Measurements from ENCODE around the gene CNN2.
A peak's percentile ranks its signal among the peaks of the same experiment; 100 is the strongest.

CNN2 gene

GRCh38 chr19:1042689-1043511 is 16.5 kb downstream of the CNN2 start:
- DNase-seq (ENCODE audit: low read depth) = no peak
- no peak overlapping the region for H3K4me3 ChIP-seq (ENCODE audit: low read depth, low read length)

- no peak for DNase-seq (ENCODE audit: low read depth)
- H3K4me3 ChIP-seq (ENCODE audit: low read depth, low read length) = no peak overlapping the region
These were observed 18.8 kb downstream of the CNN2 start for GRCh38 chr19:1045247-1045603.

GRCh38 chr19:1046117-1046626 is 19.8 kb downstream of the CNN2 start:
- DNase-seq (ENCODE audit: low read depth) = no peak

GRCh38 chr19:1046836-1047695 is 20.7 kb downstream of the CNN2 start:
- no peak for DNase-seq (ENCODE audit: low read depth)
- no peak overlapping the region for H3K4me3 ChIP-seq (ENCODE audit: low read depth, low read length)

More at GRCh38 chr19:1046117-1046626, 19.8 kb downstream of the CNN2 start:
- no peak overlapping the region for H3K4me3 ChIP-seq (ENCODE audit: low read depth, low read length)

GRCh38 chr19:1047696-1048147 is 21.3 kb downstream of the CNN2 start:
- no peak for DNase-seq (ENCODE audit: low read depth)
- H3K4me3 ChIP-seq (ENCODE audit: low read depth, low read length) = no peak overlapping the region

- DNase-seq (ENCODE audit: low read depth) = no peak
- H3K4me3 ChIP-seq (ENCODE audit: low read depth, low read length) = no peak overlapping the region
These were observed 22.7 kb downstream of the CNN2 start for GRCh38 chr19:1049106-1049505.

- no peak for DNase-seq (ENCODE audit: low read depth)
- H3K4me3 ChIP-seq (ENCODE audit: low read depth, low read length) = no peak overlapping the region
These were observed 23.4 kb downstream of the CNN2 start for GRCh38 chr19:1049800-1050199.

GRCh38 chr19:1050989-1051788 is 24.8 kb downstream of the CNN2 start:
- H3K4me3 ChIP-seq (ENCODE audit: low read depth, low read length) = no peak overlapping the region

GRCh38 chr19:1051791-1052190 is 25.4 kb downstream of the CNN2 start:
- no peak overlapping the region for H3K4me3 ChIP-seq (ENCODE audit: low read depth, low read length)
- DNase-seq (ENCODE audit: low read depth) = no peak

More at GRCh38 chr19:1050989-1051788, 24.8 kb downstream of the CNN2 start:
- DNase-seq (ENCODE audit: low read depth) = no peak

GRCh38 chr19:1052349-1052975 is 26.1 kb downstream of the CNN2 start:
- H3K4me3 ChIP-seq (ENCODE audit: low read depth, low read length) = no peak overlapping the region
- no peak for DNase-seq (ENCODE audit: low read depth)

GRCh38 chr19:1053176-1054101 is 27.0 kb downstream of the CNN2 start:
- no peak overlapping the region for H3K4me3 ChIP-seq (ENCODE audit: low read depth, low read length)

GRCh38 chr19:1054102-1055027 is 28.0 kb downstream of the CNN2 start:
- H3K4me3 ChIP-seq (ENCODE audit: low read depth, low read length) = no peak overlapping the region
- no peak for DNase-seq (ENCODE audit: low read depth)

More at GRCh38 chr19:1053176-1054101, 27.0 kb downstream of the CNN2 start:
- DNase-seq (ENCODE audit: low read depth) = no peak

GRCh38 chr19:1055028-1055425 is 28.6 kb downstream of the CNN2 start:
- no peak overlapping the region for H3K4me3 ChIP-seq (ENCODE audit: low read depth, low read length)
- no peak for DNase-seq (ENCODE audit: low read depth)

- no peak overlapping the region for H3K4me3 ChIP-seq (ENCODE audit: low read depth, low read length)
These were observed 29.6 kb downstream of the CNN2 start for GRCh38 chr19:1055886-1056620.

GRCh38 chr19:1057176-1057855 is 30.9 kb downstream of the CNN2 start:
- DNase-seq (ENCODE audit: low read depth) = peak; percentile 39
- no peak overlapping the region for H3K4me3 ChIP-seq (ENCODE audit: low read depth, low read length)

More at GRCh38 chr19:1055886-1056620, 29.6 kb downstream of the CNN2 start:
- DNase-seq (ENCODE audit: low read depth) = no peak

- DNase-seq (ENCODE audit: low read depth) = no peak
- no peak overlapping the region for H3K4me3 ChIP-seq (ENCODE audit: low read depth, low read length)
These were observed 31.7 kb downstream of the CNN2 start for GRCh38 chr19:1058112-1058511.
